ENCODE measurements around the gene FARP1. TPM values are rescaled to one million over a fixed set of nuclear protein-coding genes. Genes with fewer than 3 reads are reported as not detected.

FARP1 gene
- total and polyA plus RNA-seq, 10 of the 15 experiments (the other 5 are each of a cell fraction or from before 2014, with no cell fraction given), result 0.17 to 6.9 (median 0.68) TPM

DNA sequence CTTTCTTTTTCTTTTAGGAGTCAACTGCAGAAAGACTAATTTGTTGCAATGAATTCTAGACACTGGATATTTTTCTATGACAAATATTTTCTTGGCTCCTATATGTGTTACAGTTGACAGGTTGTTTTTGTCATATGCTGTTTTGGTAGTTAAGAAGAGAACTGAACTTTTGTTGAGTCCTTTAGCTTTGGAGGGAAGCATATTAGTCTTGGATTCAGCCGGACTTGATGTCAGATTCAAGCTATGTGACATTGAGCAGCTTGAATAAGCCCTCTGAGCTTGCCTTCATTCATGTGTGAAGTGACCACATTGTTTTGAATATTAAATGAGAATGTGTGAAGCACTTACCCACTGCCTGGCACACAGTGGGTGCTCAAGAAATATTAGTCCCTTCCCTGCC is 216.0 kb downstream of the FARP1 start:
- no peak overlapping the region for H2AFZ ChIP-seq (ENCODE audit: control insufficient read depth, low read depth, low read length)
- H3K9me3 ChIP-seq (replicated peaks; ENCODE audit: control insufficient read depth, insufficient read depth, low read length), result no peaks in the 10 kb centered on the region
- intact Hi-C loops (cut with micrococcal nuclease; ENCODE audit: unreplicated experiment), result no loop called here
- WGBS (ENCODE audit: insufficient coverage, insufficient replicate concordance, low lambda C conversion rate, missing lambda C conversion rate), result 0% methylated on average over 1 of the region's 1 CpG
- H4K20me1 ChIP-seq (ENCODE audit: control insufficient read depth, insufficient read depth), result no peaks in the 10 kb centered on the region
- no peaks in the 10 kb centered on the region for H3K27me3 ChIP-seq (replicated peaks in 1 of 2; ENCODE audit: control insufficient read depth in 2 of 2, insufficient read depth in 2 of 2, low read length in 1 of 2)
- CTCF ChIA-PET, result no interaction called here
- no peaks in the 10 kb centered on the region for H3K79me2 ChIP-seq (ENCODE audit: control insufficient read depth, insufficient read depth, low read length)
- RAD21 ChIA-PET (ENCODE audit: unreplicated experiment), result no interaction called here
- no peaks in the 10 kb centered on the region for H3K4me1 ChIP-seq (ENCODE audit: control insufficient read depth, insufficient read depth, low read length)
- H3K4me2 ChIP-seq (ENCODE audit: control insufficient read depth, insufficient read depth), result no peak overlapping the region
- FAIRE-seq (no peak), DNase-seq (ENCODE audit: low read depth, low spot score) (no peak), ATAC-seq (no peak)
- no peak overlapping the region for H3K27ac ChIP-seq (ENCODE audit: control insufficient read depth, insufficient read depth)
- BruUV-seq (replicated peaks), result no TSS peak
- H3K9ac ChIP-seq (ENCODE audit: control insufficient read depth, insufficient read depth, low read length), result no peak overlapping the region
- POLR2A ChIA-PET, result no interaction called here
- in situ Hi-C loops (cut with MboI), result no loop called here
- no peak overlapping the region for H3K4me3 ChIP-seq
- TF ChIP-seq FOS (IDR thresholded peaks at IDR 0.05; ENCODE audit: borderline replicate concordance, extremely low read depth, insufficient read length) (no peak), SIX5 (IDR thresholded peaks at IDR 0.05; ENCODE audit: low read depth, low read length, severe bottlenecking) (no peak), TCF3 (IDR thresholded peaks at IDR 0.05; ENCODE audit: borderline replicate concordance, insufficient read depth, low read depth, low read length) (no peak), ELK1 (IDR thresholded peaks at IDR 0.05; ENCODE audit: low read depth, low read length) (no peak), ZNF207 (IDR thresholded peaks at IDR 0.05; ENCODE audit: borderline replicate concordance) (no peak), USF2 (IDR thresholded peaks at IDR 0.05; ENCODE audit: borderline replicate concordance, low read depth, low read length) (no peak), ESRRA (IDR thresholded peaks at IDR 0.05; ENCODE audit: low read length) (no peak), MYC (IDR thresholded peaks at IDR 0.05; ENCODE audit: insufficient read depth, insufficient read length, insufficient replicate concordance, low read length, severe bottlenecking) (no peak), POLR2AphosphoS2 (IDR thresholded peaks at IDR 0.05; ENCODE audit: low read depth, low read length) (no peak), NR2F1 (conservative IDR thresholded peaks at IDR 0.05) (no peak), IKZF1 (conservative IDR thresholded peaks at IDR 0.05) (no peak), ZSCAN29 (IDR thresholded peaks at IDR 0.05) (no peak), SMC3 (IDR thresholded peaks at IDR 0.05; ENCODE audit: borderline replicate concordance, low read length) (no peak), SMAD1 (IDR thresholded peaks at IDR 0.05; ENCODE audit: low read depth, partially characterized antibody) (no peak), PAX5 (IDR thresholded peaks at IDR 0.05; ENCODE audit: borderline replicate concordance, low read depth, low read length) (no peak), CTCF (IDR thresholded peaks at IDR 0.05 in 2 of 3, conservative IDR thresholded peaks at IDR 0.05 in 1 of 3; ENCODE audit: control insufficient read depth in 2 of 3, extremely low read depth in 1 of 3, insufficient read depth in 1 of 3, low read depth in 3 of 3, low read length in 3 of 3) (no peak), TAF1 (IDR thresholded peaks at IDR 0.05; ENCODE audit: borderline replicate concordance, low read depth, low read length) (no peak), IRF3 (IDR thresholded peaks at IDR 0.05) (no peak), JUNB (IDR thresholded peaks at IDR 0.05) (no peak)
- TF ChIP-seq, protein P1, sequence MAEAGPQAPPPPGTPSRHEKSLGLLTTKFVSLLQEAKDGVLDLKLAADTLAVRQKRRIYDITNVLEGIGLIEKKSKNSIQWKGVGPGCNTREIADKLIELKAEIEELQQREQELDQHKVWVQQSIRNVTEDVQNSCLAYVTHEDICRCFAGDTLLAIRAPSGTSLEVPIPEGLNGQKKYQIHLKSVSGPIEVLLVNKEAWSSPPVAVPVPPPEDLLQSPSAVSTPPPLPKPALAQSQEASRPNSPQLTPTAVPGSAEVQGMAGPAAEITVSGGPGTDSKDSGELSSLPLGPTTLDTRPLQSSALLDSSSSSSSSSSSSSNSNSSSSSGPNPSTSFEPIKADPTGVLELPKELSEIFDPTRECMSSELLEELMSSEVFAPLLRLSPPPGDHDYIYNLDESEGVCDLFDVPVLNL (IDR thresholded peaks at IDR 0.05; ENCODE audit: low read depth, low read length), result no peak
- H3K36me3 ChIP-seq (ENCODE audit: control insufficient read depth in 2 of 2, insufficient read depth in 2 of 2, low read length in 1 of 2), result no peaks in the 10 kb centered on the region
- SMC1A ChIA-PET (ENCODE audit: uncharacterized antibody, unreplicated experiment), result interaction anchor here (0.7 kb wide), 1 partner anchor 1458 kb away, joined by 3 read pairs; no protein-coding TSS in a partner anchor
